Memory B cell (primary cell): ENCODE data around the gene TAF11L8.
"Not testable (repeated sequence)": the region's sequence is repeated elsewhere in the genome, so short reads cannot be mapped to it uniquely, and the experiment has no call there.

ENCODE experiments used
- ATAC-seq: fragments of 150-1000 bp; cut with Tn5 transposase; 2 replicates; pipeline ENCODE4 v1.10.0; 2021; ENCODE audit warnings: low read depth, mild to moderate bottlenecking, moderate library complexity
- DNase-seq, 2 donors: peaks; one replicate each; pipeline ENCODE4 v3.0.0; 2022; ENCODE audit warnings: low spot score in 2 of 2
- H3K27ac Mint-ChIP-seq: one replicate; pipeline ENCODE4 v1.8.0; 2022; ENCODE audit warnings: mild to moderate bottlenecking, moderate library complexity, mixed read lengths
- H3K27me3 Mint-ChIP-seq: one replicate; pipeline ENCODE4 v1.8.0; 2022; ENCODE audit warnings: mixed read lengths
- H3K36me3 Mint-ChIP-seq: one replicate; pipeline ENCODE4 v1.8.0; 2022; ENCODE audit warnings: mild to moderate bottlenecking, mixed read lengths
- H3K4me1 Mint-ChIP-seq: one replicate; pipeline ENCODE4 v1.8.0; 2022; ENCODE audit warnings: mixed read lengths
- H3K4me3 Mint-ChIP-seq: one replicate; pipeline ENCODE4 v1.8.0; 2022; ENCODE audit warnings: mild to moderate bottlenecking, moderate library complexity, mixed read lengths
- H3K9me3 Mint-ChIP-seq: one replicate; pipeline ENCODE4 v1.8.0; 2022; ENCODE audit warnings: mixed read lengths

Gene TAF11L8

DNA sequence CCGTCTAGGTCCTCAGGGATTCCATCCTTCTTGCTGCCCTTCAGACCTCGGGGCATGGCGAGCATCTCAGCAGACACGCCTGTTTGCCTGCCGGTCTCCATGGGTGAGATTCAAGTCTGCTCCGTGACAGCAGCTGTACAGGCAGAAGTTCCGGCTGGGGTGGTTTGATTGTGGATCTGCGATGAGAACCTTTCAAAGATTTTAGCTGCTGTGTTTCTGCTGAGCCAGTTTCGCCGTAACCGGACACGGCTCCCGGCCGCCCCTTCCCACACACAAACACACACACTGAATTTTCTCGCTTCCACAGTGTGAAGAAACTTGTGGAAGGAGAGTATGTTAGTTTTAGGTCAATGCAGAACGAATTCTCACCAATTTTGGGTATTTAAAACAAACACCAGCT, at the start of gene TAF11L8:
TAF11L8 (minus strand) TSS at position 101 of the 400 bp plus-strand sequence.
- H3K4me3 Mint-ChIP-seq, H3K27me3 Mint-ChIP-seq, ATAC-seq, DNase-seq, H3K27ac Mint-ChIP-seq, H3K36me3 Mint-ChIP-seq, H3K9me3 Mint-ChIP-seq, H3K4me1 Mint-ChIP-seq: not testable (repeated sequence)

DNA sequence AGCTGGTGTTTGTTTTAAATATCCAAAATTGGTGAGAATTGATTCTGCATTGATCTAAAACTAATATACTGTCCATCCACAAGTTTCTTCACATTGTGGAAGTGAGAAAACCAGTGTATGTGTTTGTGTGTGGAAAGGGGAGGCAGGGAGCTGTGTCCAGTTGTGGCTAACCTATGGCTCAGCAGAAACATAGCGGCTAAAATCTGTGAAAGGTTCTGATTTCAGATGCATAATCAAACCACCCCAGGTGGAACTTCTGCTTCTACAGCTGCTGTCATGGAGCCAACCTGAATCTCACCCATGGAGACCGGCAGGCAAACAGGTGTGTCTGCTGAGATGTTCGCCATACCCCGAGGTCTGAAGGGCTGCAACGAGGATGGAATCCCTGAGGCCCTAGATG, 43.4 kb upstream of the TAF11L8 start, which contains the start of gene TAF11L14:
TAF11L14 (plus strand) TSS at position 301 of the 400 bp plus-strand sequence.
- no peaks in the 10 kb centered on the region for H3K4me1 Mint-ChIP-seq
- ATAC-seq: no peak
- H3K27ac Mint-ChIP-seq: no peak within 1 kb of the TSS

DNA sequence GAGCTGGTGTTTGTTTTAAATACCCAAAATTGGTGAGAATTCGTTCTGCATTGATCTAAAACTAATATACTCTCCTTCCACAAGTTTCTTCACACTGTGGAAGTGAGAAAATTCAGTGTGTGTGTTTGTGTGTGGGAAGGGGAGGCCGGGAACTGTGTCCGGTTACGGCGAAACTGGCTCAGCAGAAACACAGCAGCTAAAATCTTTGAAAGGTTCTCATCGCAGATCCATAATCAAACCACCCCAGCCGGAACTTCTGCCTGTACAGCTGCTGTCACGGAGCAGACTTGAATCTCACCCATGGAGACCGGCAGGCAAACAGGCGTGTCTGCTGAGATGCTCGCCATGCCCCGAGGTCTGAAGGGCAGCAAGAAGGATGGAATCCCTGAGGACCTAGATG, 41.0 kb upstream of the TAF11L8 start, which contains the start of gene TAF11L13:
TAF11L13 (plus strand) TSS at position 301 of the 400 bp plus-strand sequence.
- H3K4me3 Mint-ChIP-seq, H3K27me3 Mint-ChIP-seq, DNase-seq, ATAC-seq, H3K27ac Mint-ChIP-seq, H3K9me3 Mint-ChIP-seq, H3K4me1 Mint-ChIP-seq, H3K36me3 Mint-ChIP-seq: not testable (repeated sequence)

More for the DNA sequence above, 43.4 kb upstream of the TAF11L8 start, which contains the start of gene TAF11L14:
- H3K9me3 Mint-ChIP-seq: no peaks in the 10 kb centered on the region
- H3K4me3 Mint-ChIP-seq: no peak within 1 kb of the TSS
- no peak for DNase-seq
- no peaks in the 10 kb centered on the region for H3K27me3 Mint-ChIP-seq
- no peaks in the 10 kb centered on the region for H3K36me3 Mint-ChIP-seq

DNA sequence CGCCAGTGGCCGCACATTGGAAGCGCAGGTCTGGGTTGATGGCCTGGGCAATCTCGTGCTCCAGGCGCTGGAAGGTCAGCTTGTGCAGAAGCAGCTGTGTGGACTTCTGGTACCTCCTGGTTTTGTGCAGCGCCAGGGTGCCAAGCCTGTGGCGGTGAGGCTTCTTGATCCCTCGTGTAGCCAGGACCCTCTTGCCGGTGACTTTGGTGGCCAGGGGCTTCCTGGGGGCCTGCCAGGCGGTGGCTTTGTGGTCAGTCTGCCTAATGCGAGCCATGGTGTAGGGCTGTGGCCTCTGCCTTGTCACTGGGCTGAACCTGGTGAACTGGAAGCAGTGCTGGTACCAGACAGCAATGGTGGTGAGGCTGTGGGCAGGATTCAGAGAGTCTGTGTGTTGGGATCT, 34.9 kb upstream of the TAF11L8 start:
- Mint-ChIP-seq H3K36me3 (no peaks in the 10 kb centered on the region), H3K9me3 (peaks cover 1% of the 10 kb centered on the region), H3K27ac (no peak overlapping the region), H3K27me3 (peaks cover 3% of the 10 kb centered on the region), H3K4me1 (no peaks in the 10 kb centered on the region), H3K4me3 (no peak overlapping the region)
- DNase-seq (no peak), ATAC-seq (no peak)

GRCh38 chr5:17620627-17621026, 29.9 kb upstream of the TAF11L8 start:
- Mint-ChIP-seq H3K36me3 (no peaks in the 10 kb centered on the region), H3K4me1 (no peaks in the 10 kb centered on the region), H3K27ac (no peak overlapping the region), H3K27me3 (peaks cover 3% of the 10 kb centered on the region), H3K4me3 (no peak overlapping the region), H3K9me3 (peaks cover 1% of the 10 kb centered on the region)
- ATAC-seq: no peak
- DNase-seq: no peak

DNA sequence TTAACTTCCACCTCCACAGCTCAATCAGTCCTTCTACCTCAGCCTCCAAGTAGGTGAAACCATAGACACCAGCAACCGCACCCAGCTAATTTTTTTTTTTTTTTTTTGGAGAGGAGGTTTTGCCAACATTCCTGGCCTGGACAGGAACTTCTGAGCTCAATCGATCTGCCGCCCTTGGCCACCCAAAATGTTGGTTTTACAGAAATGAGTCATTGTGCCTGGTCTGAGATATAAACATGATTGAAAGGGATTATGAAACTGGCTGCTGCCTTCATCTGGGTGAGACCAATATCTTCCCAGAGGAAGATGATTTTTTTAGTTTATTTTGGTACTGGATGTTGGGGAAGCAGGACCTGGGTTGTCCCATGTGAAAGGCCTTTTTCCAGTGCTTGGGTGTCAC, 28.6 kb upstream of the TAF11L8 start:
- peaks cover 1% of the 10 kb centered on the region for H3K9me3 Mint-ChIP-seq
- DNase-seq (no peak), ATAC-seq (no peak)
- H3K4me3 Mint-ChIP-seq: no peak overlapping the region
- peaks cover 3% of the 10 kb centered on the region for H3K27me3 Mint-ChIP-seq
- no peaks in the 10 kb centered on the region for H3K36me3 Mint-ChIP-seq
- no peaks in the 10 kb centered on the region for H3K4me1 Mint-ChIP-seq
- H3K27ac Mint-ChIP-seq: no peak overlapping the region

GRCh38 chr5:17614872-17615605, 24.3 kb upstream of the TAF11L8 start:
- no peak overlapping the region for H3K27ac Mint-ChIP-seq
- DNase-seq: no peak
- H3K4me1 Mint-ChIP-seq: no peaks in the 10 kb centered on the region
- no peaks in the 10 kb centered on the region for H3K36me3 Mint-ChIP-seq
- no peak overlapping the region for H3K4me3 Mint-ChIP-seq
- ATAC-seq: no peak
- H3K27me3 Mint-ChIP-seq: peaks cover 3% of the 10 kb centered on the region
- H3K9me3 Mint-ChIP-seq: peaks cover 2% of the 10 kb centered on the region

DNA sequence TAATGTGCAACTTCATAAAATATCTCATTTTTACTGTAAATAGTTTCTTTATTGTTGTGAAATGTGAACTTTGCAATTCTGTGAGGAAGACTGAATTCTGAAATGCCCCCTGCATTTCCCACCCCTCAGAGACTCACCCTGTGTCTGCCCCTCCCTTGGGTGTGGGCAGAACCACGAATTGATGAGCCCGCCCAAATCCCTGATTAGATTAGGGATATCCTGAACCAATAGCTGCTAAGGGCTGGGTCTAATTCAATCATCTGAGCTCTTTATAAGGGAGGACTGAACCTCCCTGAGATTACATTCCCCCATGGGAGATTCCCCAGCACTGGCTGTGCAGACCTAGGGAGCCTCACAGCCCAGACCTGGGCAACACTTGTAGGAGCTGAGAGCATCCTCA, 19.3 kb upstream of the TAF11L8 start, which contains the start of gene TAF11L12:
TAF11L12 (plus strand) TSS at position 301 of the 400 bp plus-strand sequence.
- H3K4me3 Mint-ChIP-seq, H3K27me3 Mint-ChIP-seq, H3K36me3 Mint-ChIP-seq, H3K4me1 Mint-ChIP-seq, H3K9me3 Mint-ChIP-seq, ATAC-seq, DNase-seq, H3K27ac Mint-ChIP-seq: not testable (repeated sequence)

GRCh38 chr5:17607461-17607860, 16.7 kb upstream of the TAF11L8 start:
- H3K9me3 Mint-ChIP-seq, H3K4me1 Mint-ChIP-seq, H3K4me3 Mint-ChIP-seq, DNase-seq, H3K36me3 Mint-ChIP-seq, ATAC-seq, H3K27me3 Mint-ChIP-seq, H3K27ac Mint-ChIP-seq: not testable (repeated sequence)

- ATAC-seq (no peak), DNase-seq (no peak)
- H3K27me3 Mint-ChIP-seq: peaks cover 5% of the 10 kb centered on the region
- peaks cover 2% of the 10 kb centered on the region for H3K4me1 Mint-ChIP-seq
- H3K4me3 Mint-ChIP-seq: no peak overlapping the region
- peaks cover 2% of the 10 kb centered on the region for H3K9me3 Mint-ChIP-seq
- H3K27ac Mint-ChIP-seq: no peak overlapping the region
- H3K36me3 Mint-ChIP-seq: no peaks in the 10 kb centered on the region
Measured at GRCh38 chr5:17604951-17605350, 14.2 kb upstream of the TAF11L8 start.

- ATAC-seq: not testable (repeated sequence)
Measured at GRCh38 chr5:17603880-17604279, 13.1 kb upstream of the TAF11L8 start, which contains the start of gene TAF11L11. Gene TAF11L11, plus strand, starts transcription at chr5:17604183.

DNA sequence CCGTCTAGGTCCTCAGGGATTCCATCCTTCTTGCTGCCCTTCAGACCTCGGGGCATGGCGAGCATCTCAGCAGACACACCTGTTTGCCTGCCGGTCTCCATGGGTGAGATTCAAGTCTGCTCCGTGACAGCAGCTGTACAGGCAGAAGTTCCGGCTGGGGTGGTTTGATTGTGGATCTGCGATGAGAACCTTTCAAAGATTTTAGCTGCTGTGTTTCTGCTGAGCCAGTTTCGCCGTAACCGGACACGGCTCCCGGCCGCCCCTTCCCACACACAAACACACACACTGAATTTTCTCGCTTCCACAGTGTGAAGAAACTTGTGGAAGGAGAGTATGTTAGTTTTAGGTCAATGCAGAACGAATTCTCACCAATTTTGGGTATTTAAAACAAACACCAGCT, 7.0 kb upstream of the TAF11L8 start, which contains the start of gene TAF11L10:
TAF11L10 (minus strand) TSS at position 101 of the 400 bp plus-strand sequence.
- H3K27ac Mint-ChIP-seq, ATAC-seq, H3K9me3 Mint-ChIP-seq: not testable (repeated sequence)

More at GRCh38 chr5:17603880-17604279, 13.1 kb upstream of the TAF11L8 start, which contains the start of gene TAF11L11:
- H3K27ac Mint-ChIP-seq, H3K9me3 Mint-ChIP-seq, H3K4me3 Mint-ChIP-seq, H3K36me3 Mint-ChIP-seq, H3K4me1 Mint-ChIP-seq, H3K27me3 Mint-ChIP-seq, DNase-seq: not testable (repeated sequence)

DNA sequence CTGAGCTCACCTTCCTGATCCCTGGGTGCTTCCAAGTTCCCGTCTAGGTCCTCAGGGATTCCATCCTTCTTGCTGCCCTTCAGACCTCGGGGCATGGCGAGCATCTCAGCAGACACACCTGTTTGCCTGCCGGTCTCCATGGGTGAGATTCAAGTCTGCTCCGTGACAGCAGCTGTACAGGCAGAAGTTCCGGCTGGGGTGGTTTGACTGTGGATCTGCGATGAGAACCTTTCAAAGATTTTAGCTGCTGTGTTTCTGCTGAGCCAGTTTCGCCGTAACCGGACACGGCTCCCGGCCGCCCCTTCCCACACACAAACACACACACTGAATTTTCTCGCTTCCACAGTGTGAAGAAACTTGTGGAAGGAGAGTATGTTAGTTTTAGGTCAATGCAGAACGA, 3.5 kb upstream of the TAF11L8 start, which contains the start of gene TAF11L9:
TAF11L9 (minus strand) TSS at position 140 of the 400 bp plus-strand sequence.
- not testable (repeated sequence) for H3K27me3 Mint-ChIP-seq, H3K4me1 Mint-ChIP-seq, H3K9me3 Mint-ChIP-seq, H3K27ac Mint-ChIP-seq, H3K36me3 Mint-ChIP-seq, ATAC-seq, H3K4me3 Mint-ChIP-seq
- DNase-seq: peak in 1 of 2 donors; percentile 7

More for the DNA sequence above, 7.0 kb upstream of the TAF11L8 start, which contains the start of gene TAF11L10:
- DNase-seq, H3K27me3 Mint-ChIP-seq, H3K4me3 Mint-ChIP-seq, H3K4me1 Mint-ChIP-seq, H3K36me3 Mint-ChIP-seq: not testable (repeated sequence)

DNA sequence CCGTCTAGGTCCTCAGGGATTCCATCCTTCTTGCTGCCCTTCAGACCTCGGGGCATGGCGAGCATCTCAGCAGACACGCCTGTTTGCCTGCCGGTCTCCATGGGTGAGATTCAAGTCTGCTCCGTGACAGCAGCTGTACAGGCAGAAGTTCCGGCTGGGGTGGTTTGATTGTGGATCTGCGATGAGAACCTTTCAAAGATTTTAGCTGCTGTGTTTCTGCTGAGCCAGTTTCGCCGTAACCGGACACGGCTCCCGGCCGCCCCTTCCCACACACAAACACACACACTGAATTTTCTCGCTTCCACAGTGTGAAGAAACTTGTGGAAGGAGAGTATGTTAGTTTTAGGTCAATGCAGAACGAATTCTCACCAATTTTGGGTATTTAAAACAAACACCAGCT, 5.1 kb downstream of the TAF11L8 start, which contains the start of gene TAF11L7:
TAF11L7 (minus strand) TSS at position 101 of the 400 bp plus-strand sequence.
- not testable (repeated sequence) for DNase-seq, ATAC-seq, H3K4me1 Mint-ChIP-seq, H3K9me3 Mint-ChIP-seq, H3K4me3 Mint-ChIP-seq, H3K36me3 Mint-ChIP-seq, H3K27me3 Mint-ChIP-seq, H3K27ac Mint-ChIP-seq
